Stimulated activated naive CD4-positive, alpha-beta T cell treated with Interleukin-2 at 50 U/mL for 16 hours (primary cell): ENCODE measurements around the gene RLN1.
"Not testable (repeated sequence)": the region's sequence is repeated elsewhere in the genome, so short reads cannot be mapped to it uniquely, and the experiment has no call there.

Experiments used
- DNase-seq: peaks from one replicate; lab custom pipeline; 2025; lab: John Stamatoyannopoulos, UW

Gene RLN1

DNA sequence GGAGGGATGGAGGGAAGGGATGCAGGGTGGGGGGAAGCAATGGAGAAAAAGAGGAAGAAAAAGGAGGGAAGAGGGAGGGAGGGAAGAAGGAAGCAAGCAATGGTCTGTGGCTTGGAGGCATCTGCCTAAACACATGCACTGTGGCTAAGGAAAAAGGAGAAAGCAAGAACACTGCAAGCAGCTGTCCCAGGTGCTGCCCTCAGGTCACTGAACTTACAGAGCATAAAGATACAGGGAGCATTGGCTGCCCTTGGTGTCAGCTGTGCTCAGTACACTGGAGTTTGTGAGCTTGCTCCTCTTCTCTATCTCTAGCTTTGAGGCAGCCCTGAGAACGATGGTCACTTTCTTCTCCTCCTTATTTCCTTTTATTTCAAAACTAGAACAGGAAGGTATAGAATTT is 18.1 kb downstream of the RLN1 start:
- not testable (repeated sequence) for DNase-seq

DNA sequence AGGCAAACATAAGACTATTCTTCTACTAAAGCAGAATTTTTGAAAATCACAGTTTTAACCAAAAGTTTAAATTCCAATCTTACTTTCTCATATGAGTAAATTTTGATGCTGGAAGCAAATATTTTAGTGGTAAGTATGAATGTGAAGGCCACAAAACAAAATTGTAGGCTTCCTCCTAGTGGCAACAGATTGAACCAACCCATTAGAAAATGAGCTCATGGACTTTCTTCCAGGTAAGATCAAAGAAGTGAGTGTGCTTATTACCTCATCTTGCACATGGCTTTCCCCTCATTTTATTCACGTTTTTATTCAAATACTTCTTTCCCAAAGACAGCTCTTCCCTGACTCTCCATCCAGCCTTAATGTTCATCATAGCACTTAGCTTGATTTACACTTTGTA is 18.6 kb downstream of the RLN1 start:
- no peak for DNase-seq

DNA sequence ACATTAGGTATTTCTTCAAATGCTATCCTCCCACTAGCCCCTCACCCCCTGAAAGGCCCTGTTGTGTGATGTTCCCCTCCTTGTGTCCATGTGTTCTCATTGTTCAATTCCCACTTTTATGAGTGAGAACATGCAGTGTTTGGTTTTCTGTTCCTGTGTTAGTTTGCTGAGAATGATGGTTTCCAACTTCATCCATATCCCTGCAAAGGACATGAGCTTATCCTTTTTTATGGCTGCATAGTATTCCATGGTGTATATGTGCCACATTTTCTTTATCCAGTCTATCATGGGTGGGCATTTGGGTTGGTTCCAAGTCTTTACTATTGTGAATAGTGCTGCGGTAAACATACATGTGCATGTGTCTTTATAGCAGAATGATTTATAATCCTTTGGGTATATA is 23.3 kb downstream of the RLN1 start:
- DNase-seq: not testable (repeated sequence)

DNA sequence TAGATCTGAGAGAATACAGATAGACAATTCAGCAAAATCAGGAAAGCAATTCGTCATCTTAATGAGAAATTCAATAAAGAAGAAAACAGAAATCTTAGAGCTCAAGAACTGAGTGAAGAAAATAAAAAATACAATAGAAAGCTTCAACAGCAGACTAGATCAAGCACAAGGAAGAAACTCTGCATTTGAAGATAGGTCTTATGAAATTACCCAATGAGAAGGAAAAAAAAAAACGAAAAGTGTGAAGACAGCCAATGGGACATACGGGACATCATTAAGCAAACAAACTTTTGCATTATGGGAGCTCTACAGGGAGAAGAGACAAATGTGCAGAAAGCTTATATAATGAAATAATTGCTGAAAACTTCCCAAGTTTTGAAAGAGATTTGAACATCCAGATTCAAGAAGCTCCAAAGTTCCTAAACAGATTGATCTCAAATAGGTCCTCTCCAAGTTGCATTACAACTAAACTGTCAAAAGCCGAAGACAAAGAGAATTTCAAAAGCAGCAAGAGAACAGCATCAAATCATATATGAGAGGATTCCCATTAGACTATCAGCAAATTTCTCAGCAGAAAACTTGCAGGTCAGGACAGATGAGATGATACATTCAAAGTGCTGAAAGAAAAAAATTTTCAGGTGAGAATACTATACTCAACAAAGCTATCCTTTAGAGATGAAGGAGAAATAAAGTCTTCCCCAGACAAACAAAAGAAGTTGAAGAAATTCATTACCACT is 24.3 kb downstream of the RLN1 start:
- DNase-seq: no peak

DNA sequence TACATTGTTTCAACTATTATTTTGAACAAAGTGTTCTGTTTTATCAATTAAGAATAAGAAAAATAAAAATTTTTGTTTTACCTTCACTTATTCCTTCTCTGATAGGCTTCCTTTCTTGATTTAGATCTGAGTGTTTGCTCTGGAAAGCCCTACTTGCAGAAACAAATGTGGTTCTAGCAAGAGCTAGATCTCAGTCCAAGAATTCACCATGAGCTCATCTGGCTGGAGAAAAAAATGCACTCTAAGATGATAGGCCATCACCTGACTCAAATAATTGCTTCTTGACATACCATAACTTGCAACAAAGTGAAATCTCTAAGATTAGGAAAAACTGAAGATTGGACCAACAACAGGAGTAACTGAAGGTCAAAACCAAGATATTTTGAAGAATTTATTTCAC is 28.8 kb downstream of the RLN1 start:
- no peak for DNase-seq

DNA sequence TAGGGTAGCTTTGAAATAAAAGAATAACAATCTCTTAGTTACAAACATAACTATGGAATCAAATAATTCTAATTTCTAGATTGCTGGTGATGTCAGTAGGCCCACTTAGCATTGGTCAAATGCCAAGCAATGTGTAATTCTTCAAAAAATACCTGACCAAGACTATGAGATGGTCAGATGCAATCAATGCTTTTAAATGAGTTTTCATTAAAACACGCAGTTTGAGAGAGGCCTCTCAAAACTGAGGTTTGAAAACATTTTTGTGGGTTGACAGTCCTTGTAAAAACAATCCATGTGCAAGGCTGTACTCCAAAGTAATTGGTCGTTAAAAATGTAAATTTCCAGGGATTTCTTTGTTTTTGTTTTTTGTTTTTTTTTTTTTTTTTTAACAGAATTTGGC is 33.9 kb downstream of the RLN1 start:
- no peak for DNase-seq

DNA sequence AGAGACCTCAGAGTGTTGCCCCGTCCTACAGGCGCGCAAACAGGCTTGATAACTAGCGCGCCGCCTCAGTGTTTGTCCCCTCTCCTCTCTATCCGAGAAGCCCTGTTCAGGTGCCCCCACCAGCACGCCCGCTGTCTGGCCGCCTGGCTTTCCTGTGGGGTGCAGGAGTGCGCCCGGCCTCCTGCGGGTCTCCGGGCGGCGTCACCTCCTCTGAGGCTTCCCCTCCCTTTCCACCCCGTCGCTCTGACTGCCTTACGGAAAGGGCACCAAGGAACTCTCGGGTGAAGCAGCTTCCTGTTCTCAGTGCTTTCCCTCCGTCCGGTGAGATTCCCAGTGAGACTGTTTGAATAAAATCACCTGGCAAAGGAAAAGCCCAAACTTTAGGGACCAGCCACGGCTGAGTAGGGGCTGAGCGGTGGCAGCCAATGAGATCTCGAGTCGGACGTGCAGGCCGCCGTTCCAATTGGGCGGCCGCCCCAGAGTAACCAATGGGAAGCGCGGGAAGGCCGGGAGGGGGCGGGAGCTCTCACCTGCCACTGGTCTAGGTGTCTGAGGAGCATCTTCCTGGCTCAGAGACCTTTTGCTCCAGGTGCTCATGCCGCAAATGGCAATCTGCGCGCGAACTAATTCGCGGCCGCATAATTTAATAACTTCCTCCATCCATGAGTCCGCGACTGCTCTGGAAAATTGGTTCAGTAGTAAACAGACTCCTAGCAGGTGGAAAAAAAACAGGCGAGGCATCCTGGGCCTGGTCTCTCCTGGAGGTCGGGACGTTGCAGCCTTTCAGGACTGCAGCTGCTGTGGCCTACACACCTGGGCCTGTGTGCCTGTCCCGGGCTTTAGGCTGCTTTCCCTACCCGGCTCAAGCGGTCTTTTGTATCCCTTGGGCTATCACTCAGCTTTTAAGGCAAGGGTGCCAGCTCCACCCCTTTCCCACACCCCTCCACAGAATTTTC is 35.6 kb downstream of the RLN1 start, which contains the start of gene RLN2:
TSS of gene RLN2 (minus strand) at position 877 of the 956 bp plus-strand sequence. CDS start at position 741, 136 bp downstream.
- DNase-seq: not testable (repeated sequence)

DNA sequence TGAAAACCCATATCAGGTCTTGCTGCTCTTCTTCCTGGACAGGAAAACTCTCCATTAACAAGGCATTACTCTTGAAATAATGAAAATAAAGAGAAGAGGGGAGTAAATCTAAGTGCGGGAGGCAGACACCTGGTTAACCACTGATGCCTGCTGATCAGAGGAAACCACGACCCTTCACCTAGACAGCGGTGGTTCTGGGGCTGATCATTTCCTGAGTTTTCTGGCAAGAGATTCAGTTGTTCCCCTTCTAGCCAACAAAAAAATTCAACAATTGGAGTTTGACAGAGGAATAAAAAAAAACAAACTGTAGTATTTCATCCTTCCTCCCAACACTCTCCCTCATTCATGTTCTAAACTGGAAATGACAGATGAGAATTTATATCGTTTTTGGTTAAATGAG is 38.1 kb downstream of the RLN1 start:
- no peak for DNase-seq

DNA sequence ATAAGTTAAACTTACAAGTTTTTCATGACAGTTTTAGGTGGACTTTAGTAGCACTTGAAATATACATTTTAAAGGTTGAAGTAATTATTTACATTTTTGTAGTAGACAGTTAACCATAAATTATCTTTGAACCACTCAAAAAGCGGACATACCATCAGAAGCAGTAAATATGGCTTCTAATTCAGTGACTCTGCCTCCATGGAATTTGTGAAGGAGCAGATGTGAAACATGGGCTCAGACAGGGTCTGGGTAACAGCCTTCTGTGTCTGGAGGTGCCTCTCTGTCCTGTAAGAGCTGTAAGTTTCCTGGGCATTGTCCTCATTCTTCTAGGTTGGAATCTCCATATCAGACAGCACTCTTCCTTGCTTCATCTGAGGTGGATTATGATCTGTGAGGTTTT is 47.5 kb downstream of the RLN1 start:
- DNase-seq: no peak

DNA sequence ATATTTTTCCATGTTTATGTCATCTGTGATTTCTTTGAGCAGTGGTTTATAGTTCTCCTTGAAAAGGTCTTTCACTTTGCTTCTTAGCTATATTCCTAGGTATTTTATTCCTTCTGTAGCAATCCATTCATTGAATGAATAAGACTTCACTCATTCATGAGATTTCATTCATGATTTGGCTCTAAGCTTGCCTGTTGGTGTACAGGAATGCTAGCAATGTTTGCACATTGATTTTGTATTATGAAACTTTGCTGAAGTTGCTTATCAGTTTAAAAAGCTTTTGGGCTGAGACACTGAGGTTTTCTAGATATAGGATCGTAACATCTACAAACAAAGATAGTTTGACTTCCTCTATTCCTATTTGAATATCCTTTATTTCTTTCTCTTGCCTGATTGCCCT is 51.1 kb downstream of the RLN1 start:
- DNase-seq: no peak

DNA sequence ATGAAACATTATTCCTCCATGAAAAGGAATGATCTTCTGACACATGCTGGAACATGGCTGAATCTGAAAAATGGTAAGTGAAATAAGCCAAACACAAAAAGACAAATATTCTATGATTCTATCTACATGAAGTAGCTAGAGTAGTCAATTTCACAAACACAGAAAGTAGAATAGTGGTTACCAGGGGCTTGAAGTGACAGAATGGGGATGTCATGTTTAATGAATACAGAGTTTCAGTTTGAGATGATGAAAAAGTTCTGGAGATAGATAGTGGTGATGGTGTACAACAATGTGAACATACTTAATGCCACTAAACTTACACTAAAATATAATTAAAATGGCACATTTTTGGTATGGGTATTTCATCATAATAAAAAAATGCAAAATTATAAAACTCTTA is 53.4 kb downstream of the RLN1 start:
- DNase-seq: no peak
